GM12874 (cell line): ENCODE results near the gene RIMS4.

Experiments used
- CTCF ChIP-seq: IDR thresholded peaks from 2 replicates; pipeline ENCODE4 v1.5.1; 2011; ENCODE audit warnings: low read depth, mild to moderate bottlenecking, control low read depth, low read length, moderate library complexity; ENCODE audit not compliant: insufficient read depth

Gene RIMS4

GRCh38 chr20:44759595-44759994, 50.8 kb downstream of the RIMS4 start:
- no peak for TF ChIP-seq CTCF

- TF ChIP-seq CTCF: no peak
Observed at GRCh38 chr20:44758247-44759101, 51.9 kb downstream of the RIMS4 start.

- no peak for TF ChIP-seq CTCF
Observed at GRCh38 chr20:44756956-44757355, 53.4 kb downstream of the RIMS4 start.

- no peak for TF ChIP-seq CTCF
Observed at GRCh38 chr20:44756011-44756688, 54.2 kb downstream of the RIMS4 start.

GRCh38 chr20:44754554-44754953, 55.8 kb downstream of the RIMS4 start:
- TF ChIP-seq CTCF: no peak

GRCh38 chr20:44752099-44752931, 58.0 kb downstream of the RIMS4 start:
- no peak for TF ChIP-seq CTCF
